ENCODE results near the gene BAHCC1.

DNA sequence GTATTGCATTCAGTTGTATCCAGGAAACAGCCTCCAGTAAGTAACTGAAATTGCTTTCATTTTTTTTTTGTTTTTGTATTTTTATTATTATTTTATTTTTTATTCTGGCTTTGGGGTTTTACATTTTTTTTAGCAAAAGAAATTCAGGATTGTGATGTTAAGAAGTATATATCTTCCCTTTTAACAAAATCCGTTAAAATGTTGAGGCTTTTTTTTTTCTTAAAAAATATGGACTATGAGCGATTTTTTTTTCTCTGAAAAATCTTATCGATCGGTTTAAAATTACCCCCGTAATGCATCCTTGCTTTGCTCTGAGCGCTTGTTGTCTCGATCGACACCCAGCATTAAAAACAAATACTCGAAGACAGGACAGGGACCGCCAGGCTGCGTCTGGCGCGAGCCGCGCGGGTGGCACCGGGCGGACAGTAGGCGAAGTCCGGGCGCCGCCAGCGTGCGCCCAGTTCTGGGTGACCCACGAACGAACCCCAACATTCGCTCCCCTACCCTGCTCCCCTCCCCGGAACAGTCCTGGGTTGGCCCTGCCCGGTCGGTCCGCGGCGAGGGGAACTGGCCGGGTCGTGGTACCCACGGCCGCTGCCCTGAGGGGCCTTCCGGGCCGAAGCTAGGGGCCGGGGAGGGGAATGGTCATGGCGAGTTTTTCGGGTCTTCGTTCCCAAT, 482 bp downstream of the BAHCC1 start:
- TF ChIP-seq, protein P1, sequence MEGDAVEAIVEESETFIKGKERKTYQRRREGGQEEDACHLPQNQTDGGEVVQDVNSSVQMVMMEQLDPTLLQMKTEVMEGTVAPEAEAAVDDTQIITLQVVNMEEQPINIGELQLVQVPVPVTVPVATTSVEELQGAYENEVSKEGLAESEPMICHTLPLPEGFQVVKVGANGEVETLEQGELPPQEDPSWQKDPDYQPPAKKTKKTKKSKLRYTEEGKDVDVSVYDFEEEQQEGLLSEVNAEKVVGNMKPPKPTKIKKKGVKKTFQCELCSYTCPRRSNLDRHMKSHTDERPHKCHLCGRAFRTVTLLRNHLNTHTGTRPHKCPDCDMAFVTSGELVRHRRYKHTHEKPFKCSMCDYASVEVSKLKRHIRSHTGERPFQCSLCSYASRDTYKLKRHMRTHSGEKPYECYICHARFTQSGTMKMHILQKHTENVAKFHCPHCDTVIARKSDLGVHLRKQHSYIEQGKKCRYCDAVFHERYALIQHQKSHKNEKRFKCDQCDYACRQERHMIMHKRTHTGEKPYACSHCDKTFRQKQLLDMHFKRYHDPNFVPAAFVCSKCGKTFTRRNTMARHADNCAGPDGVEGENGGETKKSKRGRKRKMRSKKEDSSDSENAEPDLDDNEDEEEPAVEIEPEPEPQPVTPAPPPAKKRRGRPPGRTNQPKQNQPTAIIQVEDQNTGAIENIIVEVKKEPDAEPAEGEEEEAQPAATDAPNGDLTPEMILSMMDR (IDR thresholded peaks at IDR 0.05; ENCODE audit: poor library complexity, severe bottlenecking), result no peak
- TF ChIP-seq, protein P2, sequence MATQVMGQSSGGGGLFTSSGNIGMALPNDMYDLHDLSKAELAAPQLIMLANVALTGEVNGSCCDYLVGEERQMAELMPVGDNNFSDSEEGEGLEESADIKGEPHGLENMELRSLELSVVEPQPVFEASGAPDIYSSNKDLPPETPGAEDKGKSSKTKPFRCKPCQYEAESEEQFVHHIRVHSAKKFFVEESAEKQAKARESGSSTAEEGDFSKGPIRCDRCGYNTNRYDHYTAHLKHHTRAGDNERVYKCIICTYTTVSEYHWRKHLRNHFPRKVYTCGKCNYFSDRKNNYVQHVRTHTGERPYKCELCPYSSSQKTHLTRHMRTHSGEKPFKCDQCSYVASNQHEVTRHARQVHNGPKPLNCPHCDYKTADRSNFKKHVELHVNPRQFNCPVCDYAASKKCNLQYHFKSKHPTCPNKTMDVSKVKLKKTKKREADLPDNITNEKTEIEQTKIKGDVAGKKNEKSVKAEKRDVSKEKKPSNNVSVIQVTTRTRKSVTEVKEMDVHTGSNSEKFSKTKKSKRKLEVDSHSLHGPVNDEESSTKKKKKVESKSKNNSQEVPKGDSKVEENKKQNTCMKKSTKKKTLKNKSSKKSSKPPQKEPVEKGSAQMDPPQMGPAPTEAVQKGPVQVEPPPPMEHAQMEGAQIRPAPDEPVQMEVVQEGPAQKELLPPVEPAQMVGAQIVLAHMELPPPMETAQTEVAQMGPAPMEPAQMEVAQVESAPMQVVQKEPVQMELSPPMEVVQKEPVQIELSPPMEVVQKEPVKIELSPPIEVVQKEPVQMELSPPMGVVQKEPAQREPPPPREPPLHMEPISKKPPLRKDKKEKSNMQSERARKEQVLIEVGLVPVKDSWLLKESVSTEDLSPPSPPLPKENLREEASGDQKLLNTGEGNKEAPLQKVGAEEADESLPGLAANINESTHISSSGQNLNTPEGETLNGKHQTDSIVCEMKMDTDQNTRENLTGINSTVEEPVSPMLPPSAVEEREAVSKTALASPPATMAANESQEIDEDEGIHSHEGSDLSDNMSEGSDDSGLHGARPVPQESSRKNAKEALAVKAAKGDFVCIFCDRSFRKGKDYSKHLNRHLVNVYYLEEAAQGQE (IDR thresholded peaks at IDR 0.05; ENCODE audit: borderline replicate concordance), result peak; percentile 83
- no peak for TF ChIP-seq TAF1 (IDR thresholded peaks at IDR 0.05; ENCODE audit: low read depth)
- no peak for TF ChIP-seq EZH2 (IDR thresholded peaks at IDR 0.05; ENCODE audit: borderline replicate concordance, insufficient read depth, low read length, poor library complexity, severe bottlenecking)
- TF ChIP-seq RAD21 (conservative IDR thresholded peaks at IDR 0.05), result no peak
